A673 (cell line): ENCODE data around the gene IFNA14. TPM values are rescaled to one million over a fixed set of nuclear protein-coding genes. Genes with fewer than 3 reads are reported as not detected.

ENCODE experiments used
- BruUV-seq: library from RNA; stranded (reverse); fragments of 400-500 nt; replicated peaks from 2 replicates; lab custom pipeline; 2021; lab: Mats Ljungman, UMichigan
- CTCF ChIA-PET: fragments of 300-600 bp; sonication (Branson Sonifier 250); formaldehyde crosslinking; loops from one replicate; lab custom pipeline; 2022; ENCODE audit warnings: antibody characterized with exemption; lab: Charles Lee
- POLR2A ChIA-PET: fragments of 300-600 bp; sonication (Branson Sonifier 250); formaldehyde crosslinking; loops from one replicate; lab custom pipeline; 2022; ENCODE audit warnings: antibody characterized with exemption; ENCODE audit not compliant: low non-redundant PET; lab: Charles Lee
- DNase-seq: peaks from one replicate; pipeline ENCODE4 v3.0.0-alpha.2; 2015; ENCODE audit warnings: low spot score
- H3K27ac ChIP-seq: fragments of 200-600 bp; sonication (generic); 2 replicates; pipeline ENCODE4 v1.5.1; 2016; ENCODE audit warnings: mixed run types, low read depth, mild to moderate bottlenecking, mixed read lengths, antibody characterized with exemption, low read length; ENCODE audit not compliant: poor library complexity, severe bottlenecking
- H3K27me3 ChIP-seq: fragments of 200-600 bp; sonication (generic); replicated peaks from 2 replicates; pipeline ENCODE4 v1.6.1; 2017; ENCODE audit warnings: mixed run types, low read depth, mild to moderate bottlenecking, mixed read lengths, antibody characterized with exemption, low read length; ENCODE audit not compliant: insufficient read depth, poor library complexity
- H3K36me3 ChIP-seq: fragments of 200-600 bp; sonication (generic); 2 replicates; pipeline ENCODE4 v1.6.1; 2016; ENCODE audit warnings: mixed run types, mild to moderate bottlenecking, mixed read lengths, antibody characterized with exemption, low read length; ENCODE audit not compliant: insufficient read depth, poor library complexity, severe bottlenecking
- H3K4me1 ChIP-seq: fragments of 200-600 bp; sonication (generic); 2 replicates; pipeline ENCODE4 v1.6.1; 2017; ENCODE audit warnings: mixed run types, mild to moderate bottlenecking, mixed read lengths, antibody characterized with exemption, low read length; ENCODE audit not compliant: insufficient read depth, poor library complexity, severe bottlenecking
- H3K4me3 ChIP-seq: fragments of 200-600 bp; sonication (generic); 2 replicates; pipeline ENCODE4 v1.5.1; 2016; ENCODE audit warnings: low read depth, mixed run types, mild to moderate bottlenecking, mixed read lengths, low read length; ENCODE audit not compliant: poor library complexity, severe bottlenecking
- H3K9me3 ChIP-seq: fragments of 200-600 bp; sonication (generic); 2 replicates; pipeline ENCODE4 v1.6.1; 2016; ENCODE audit warnings: mixed run types, low read depth, mild to moderate bottlenecking, mixed read lengths, antibody characterized with exemption, low read length; ENCODE audit not compliant: poor library complexity, severe bottlenecking
- CTCF ChIP-seq: fragments of 300-800, 200-600 bp; sonication (generic); conservative IDR thresholded peaks from 2 replicates; pipeline ENCODE4 v1.5.1; 2017; ENCODE audit warnings: low read depth, mild to moderate bottlenecking, antibody characterized with exemption, low read length, moderate library complexity, mixed read lengths
- EZH2 ChIP-seq: fragments of 200-600 bp; sonication (generic); IDR thresholded peaks from 2 replicates; pipeline ENCODE4 v1.6.1; 2017; ENCODE audit warnings: borderline replicate concordance, low read depth, mild to moderate bottlenecking, mixed read lengths, antibody characterized with exemption, low read length; ENCODE audit not compliant: poor library complexity, severe bottlenecking
- intact Hi-C: fragments of 100-400 bp; cut with micrococcal nuclease; formaldehyde crosslinking; loops from one replicate; pipeline ENCODE4 v1.10.0; 2022; ENCODE audit not compliant: unreplicated experiment
- total RNA-seq: library from RNA; stranded (reverse); gene quantifications from 2 replicates; pipeline ENCODE4 v1.2.3, GENCODE V29; 2021

Gene IFNA14
- total RNA-seq, 1 experiment from 2014 or later = not detected

- Histone ChIP-seq H3K27ac (no peak overlapping the region), H3K36me3 (no peaks in the 10 kb centered on the region), H3K4me1 (no peaks in the 10 kb centered on the region), H3K27me3 (peaks cover 13% of the 10 kb centered on the region), H3K4me3 (no peak overlapping the region), H3K9me3 (no peaks in the 10 kb centered on the region)
- no peak for DNase-seq
- TF ChIP-seq CTCF = no peak
- no peak for TF ChIP-seq EZH2
- intact Hi-C loops = no loop called here
- no TSS peak for BruUV-seq
- POLR2A ChIA-PET = no interaction called here
- CTCF ChIA-PET = no interaction called here
Observed at GRCh38 chr9:21255538-21256212, 15.9 kb upstream of the IFNA14 start.

GRCh38 chr9:21252721-21253547, 13.1 kb upstream of the IFNA14 start:
- no TSS peak for BruUV-seq
- Histone ChIP-seq H3K27me3 (peaks cover 21% of the 10 kb centered on the region), H3K9me3 (no peaks in the 10 kb centered on the region), H3K4me3 (no peak overlapping the region), H3K36me3 (no peaks in the 10 kb centered on the region), H3K27ac (no peak overlapping the region), H3K4me1 (no peaks in the 10 kb centered on the region)
- ChIA-PET POLR2A (no interaction called here), CTCF (interaction anchor here (0.7 kb wide), 1 partner anchor 213 kb away, joined by 4 read pairs; no protein-coding TSS in a partner anchor)
- intact Hi-C loops = no loop called here
- TF ChIP-seq EZH2 (no peak), CTCF (peak; percentile 51)
- peak; percentile 46 for DNase-seq

GRCh38 chr9:21251638-21252037, 11.8 kb upstream of the IFNA14 start:
- H3K27ac ChIP-seq = no peak overlapping the region
- no peaks in the 10 kb centered on the region for H3K4me1 ChIP-seq
- intact Hi-C loops = no loop called here
- no peaks in the 10 kb centered on the region for H3K9me3 ChIP-seq
- DNase-seq = no peak
- peaks cover 21% of the 10 kb centered on the region for H3K27me3 ChIP-seq
- CTCF ChIA-PET = no interaction called here
- no peaks in the 10 kb centered on the region for H3K36me3 ChIP-seq
- POLR2A ChIA-PET = no interaction called here
- no TSS peak for BruUV-seq
- no peak for TF ChIP-seq EZH2
- TF ChIP-seq CTCF = no peak
- no peak overlapping the region for H3K4me3 ChIP-seq
